GM21526 (cell line): ENCODE measurements around the gene HRH4.
A peak's percentile ranks its signal among the peaks of the same experiment; 100 is the strongest.

Source experiments
- ATAC-seq: cut with Tn5 transposase; IDR thresholded peaks from one replicate; pipeline ENCODE4 v1.9.1; 2021; ENCODE audit warnings: moderate library complexity; ENCODE audit not compliant: unreplicated experiment, low FRiP score

HRH4 gene

GRCh38 chr18:24462838-24463775, 2.7 kb downstream of the HRH4 start:
- no peak for ATAC-seq

DNA sequence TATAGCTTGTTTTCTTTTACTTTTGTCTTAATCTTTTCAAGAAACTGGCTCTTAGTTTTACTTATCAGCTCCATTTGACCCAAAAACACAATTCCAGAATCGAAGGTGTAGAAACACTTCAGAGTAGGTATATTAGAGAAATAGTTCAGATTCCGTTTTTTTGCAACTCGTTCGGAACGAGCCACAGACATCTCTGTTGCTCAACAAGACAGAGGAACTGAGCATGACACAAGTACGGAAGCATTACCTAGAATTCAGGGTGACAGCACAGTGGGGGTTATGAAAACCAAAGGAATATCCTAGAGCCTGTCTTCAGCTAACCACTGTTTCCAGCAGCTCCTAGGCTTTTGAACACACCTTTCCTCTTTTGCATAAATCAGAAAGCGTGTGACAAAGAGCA, 5.0 kb downstream of the HRH4 start:
- no peak for ATAC-seq

GRCh38 chr18:24466771-24467170, 6.3 kb downstream of the HRH4 start:
- no peak for ATAC-seq

DNA sequence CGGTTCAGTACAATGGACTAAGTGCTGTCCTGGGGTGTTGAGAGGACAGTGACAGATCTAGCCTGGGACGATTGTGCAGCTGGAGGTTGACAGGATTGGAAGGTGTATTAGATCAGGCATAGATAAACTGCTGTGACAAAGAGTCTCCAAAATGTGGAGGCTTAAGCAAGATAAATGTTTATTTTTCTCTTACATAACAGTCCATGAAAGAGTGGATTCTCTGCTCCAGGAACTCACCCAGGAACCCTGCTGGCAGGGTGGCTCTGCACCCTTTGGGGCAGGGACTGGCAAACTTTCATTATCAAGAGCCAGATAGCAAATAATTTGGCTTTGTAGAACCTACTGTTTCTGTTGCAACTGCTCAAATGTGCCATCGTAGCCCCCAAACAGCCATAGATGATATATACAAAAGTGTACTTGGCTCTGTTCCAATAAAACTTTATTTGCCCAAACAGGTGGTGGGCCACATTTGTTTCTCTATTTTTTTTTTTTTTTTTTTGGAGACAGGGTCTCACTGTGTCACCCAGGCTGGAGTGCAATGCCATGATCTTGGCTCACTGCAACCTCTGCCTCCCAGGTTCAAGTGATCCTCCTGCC, 9.7 kb downstream of the HRH4 start:
- no peak for ATAC-seq

GRCh38 chr18:24470805-24471204, 10.4 kb downstream of the HRH4 start:
- no peak for ATAC-seq

- no peak for ATAC-seq
These were observed 12.2 kb downstream of the HRH4 start for GRCh38 chr18:24472591-24472990.

DNA sequence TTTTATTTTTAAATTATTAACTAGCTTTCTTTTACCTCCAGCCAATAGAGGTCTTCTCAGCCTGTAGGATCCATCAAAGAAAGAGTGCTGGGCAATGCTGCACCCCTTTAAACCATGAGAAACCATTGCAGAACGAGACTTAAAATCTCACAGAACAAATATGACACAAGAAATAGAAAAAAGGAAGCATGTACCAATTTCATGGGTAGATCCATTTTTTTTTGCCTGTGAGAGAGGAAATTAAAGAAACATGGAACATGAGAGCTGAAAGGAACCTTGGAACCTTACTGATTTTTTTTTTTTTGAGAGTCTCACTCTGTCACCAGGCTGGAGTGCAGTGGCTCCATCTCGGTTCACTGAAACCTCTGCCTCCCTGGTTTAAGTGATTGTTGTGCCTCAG, 14.0 kb downstream of the HRH4 start:
- ATAC-seq, result no peak

DNA sequence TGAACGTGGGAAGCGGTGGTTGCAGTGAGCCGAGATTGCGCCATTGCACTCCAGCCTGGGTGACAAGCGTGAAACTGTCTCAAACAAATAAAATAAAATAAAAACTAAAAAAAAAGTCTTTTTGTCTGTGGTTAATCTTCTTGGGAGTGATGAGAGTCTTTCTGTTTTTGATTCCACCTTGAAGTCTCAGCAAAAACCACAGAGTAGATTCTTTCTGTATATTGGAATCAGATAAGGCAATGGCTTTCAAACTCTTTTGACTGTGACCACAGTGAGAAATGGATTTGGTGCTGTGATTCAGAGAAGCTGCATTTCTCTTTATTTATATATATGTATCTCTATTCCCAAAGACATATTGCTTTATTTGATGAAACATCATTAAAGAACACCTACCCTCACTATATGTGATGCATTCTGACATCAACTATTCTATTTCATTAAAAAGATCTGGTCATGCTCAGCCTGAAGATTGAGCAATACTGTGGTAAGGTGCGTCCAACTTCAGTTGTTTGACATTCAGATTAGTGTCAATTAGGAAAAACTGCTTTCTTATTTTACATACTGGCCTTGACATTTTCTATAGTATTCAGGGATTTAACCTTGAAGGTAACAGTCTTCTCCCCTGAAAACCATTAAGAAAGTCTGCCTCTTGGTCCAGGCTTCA, 15.6 kb downstream of the HRH4 start:
- no peak for ATAC-seq

DNA sequence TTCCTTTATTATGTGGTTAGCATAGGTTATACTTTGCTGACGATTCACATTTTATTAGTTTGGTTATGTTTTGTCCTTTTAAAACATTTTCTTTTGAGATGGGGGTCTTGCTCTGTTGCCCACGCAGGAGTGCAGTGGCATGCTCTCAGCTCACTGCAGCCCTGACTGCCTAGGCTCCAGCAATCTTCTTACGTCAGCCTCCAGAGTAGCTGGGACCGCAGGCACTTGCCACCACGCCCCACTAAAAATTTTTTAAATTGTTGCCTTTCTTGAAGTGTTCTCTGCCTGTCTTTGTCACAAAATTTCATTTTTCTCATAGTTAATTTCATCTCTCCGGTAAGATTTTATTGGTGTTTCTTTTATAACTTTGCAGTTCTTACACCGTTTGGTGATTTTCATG, 18.9 kb downstream of the HRH4 start:
- ATAC-seq, result no peak

DNA sequence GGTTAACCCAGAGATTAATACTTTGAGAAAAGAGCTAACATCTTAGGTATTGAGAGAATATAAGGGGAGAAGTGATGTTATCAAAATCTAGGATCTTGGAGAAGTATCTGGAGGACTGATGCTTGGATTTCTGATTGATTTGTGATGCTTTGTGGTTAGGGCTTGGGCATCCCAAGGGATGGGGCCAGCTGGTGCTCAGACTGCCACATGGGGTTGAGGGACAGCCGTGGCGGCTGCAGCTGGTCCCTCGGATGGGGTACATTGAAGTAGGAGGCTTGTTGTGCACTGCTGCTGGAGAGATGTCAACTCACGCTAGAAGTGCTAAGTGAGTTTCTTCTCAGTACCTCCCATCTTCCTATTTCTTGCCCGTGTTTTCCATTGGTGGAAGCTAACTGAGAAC, 22.4 kb downstream of the HRH4 start:
- no peak for ATAC-seq

DNA sequence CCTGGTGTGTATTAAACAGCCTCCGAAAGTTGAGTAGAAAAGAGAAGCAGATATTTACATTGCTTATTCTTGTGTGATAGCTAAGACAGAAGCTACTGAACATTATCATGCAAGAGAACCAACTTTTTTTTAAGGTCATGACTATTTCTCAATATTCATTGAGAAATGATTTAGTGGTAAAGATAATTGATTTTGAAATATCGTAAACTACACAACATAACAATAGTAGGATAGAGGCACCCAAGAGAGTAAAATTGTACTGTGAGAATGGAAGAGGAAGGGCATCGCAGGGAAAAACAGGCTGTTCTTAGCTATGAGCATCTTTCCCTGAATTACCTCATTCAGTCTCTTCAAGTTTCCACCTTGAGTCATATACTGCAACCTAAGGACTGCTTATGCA, 25.2 kb downstream of the HRH4 start:
- ATAC-seq, result no peak

- ATAC-seq, result no peak
These were observed 26.2 kb downstream of the HRH4 start for GRCh38 chr18:24486684-24487083.

GRCh38 chr18:24488824-24489493, 28.5 kb downstream of the HRH4 start:
- ATAC-seq, result no peak

GRCh38 chr18:24490539-24490938, 30.1 kb downstream of the HRH4 start:
- no peak for ATAC-seq

- peak; percentile 78 for ATAC-seq
These were observed 31.7 kb downstream of the HRH4 start for GRCh38 chr18:24491927-24492834.

GRCh38 chr18:24494586-24494985, 34.1 kb downstream of the HRH4 start:
- no peak for ATAC-seq

- no peak for ATAC-seq
These were observed 36.8 kb downstream of the HRH4 start for GRCh38 chr18:24497031-24497754.

DNA sequence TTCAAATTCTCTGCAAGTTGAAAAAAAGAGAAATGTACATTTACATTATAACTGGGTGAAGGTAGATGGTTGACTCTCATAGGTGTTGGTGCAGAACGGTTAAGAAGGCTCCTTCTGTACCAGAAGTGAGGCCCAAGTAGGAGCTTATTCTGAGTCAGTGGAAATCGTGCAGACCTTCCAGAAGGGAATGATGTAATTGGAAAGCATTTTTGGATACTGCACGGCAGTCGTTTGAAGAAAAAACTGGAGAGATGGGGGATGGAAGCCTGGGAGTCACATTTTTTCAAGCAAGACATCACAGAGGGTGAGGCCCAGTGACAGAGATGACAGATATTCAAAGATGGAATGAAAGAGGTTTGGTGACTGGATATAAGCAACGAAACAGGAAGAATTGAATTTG, 39.4 kb downstream of the HRH4 start:
- no peak for ATAC-seq

DNA sequence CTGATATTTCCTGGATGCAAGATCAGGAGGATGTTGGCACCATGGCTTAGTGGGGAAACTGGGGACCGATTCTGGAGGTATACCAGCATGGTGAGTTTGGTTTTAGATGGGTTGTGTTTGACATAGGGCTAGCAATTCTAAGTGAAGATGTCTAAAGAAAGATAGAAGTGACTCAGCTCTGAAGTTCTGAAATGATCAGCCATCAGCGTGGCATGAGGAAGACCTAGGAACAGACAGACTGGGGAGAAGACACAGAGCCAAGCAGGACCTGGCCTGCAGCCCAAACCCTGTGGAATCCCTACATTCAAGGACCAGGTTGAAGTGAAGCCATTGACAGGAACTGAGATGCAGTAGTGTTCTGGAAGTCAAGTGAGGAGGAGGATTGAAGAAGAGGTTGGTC, 39.8 kb downstream of the HRH4 start:
- no peak for ATAC-seq
